GM12878 (cell line): Measurements from ENCODE around the gene WDR17. TPM values are rescaled to one million over a fixed set of nuclear protein-coding genes. Genes with fewer than 3 reads are reported as not detected.

Source experiments
- ATAC-seq: fragments of 200-7000 bp; cut with Tn5 transposase; 3 replicates; pipeline ENCODE4 v1.9.1; 2020; ENCODE audit warnings: mild to moderate bottlenecking, moderate library complexity
- BruUV-seq: library from RNA; stranded (reverse); fragments of 400-500 nt; replicated peaks from 2 replicates; lab custom pipeline; 2021; lab: Mats Ljungman, UMichigan
- CTCF ChIA-PET: fragments of 300-600 bp; sonication (Branson Sonifier 250); formaldehyde crosslinking; extraction: SDS; loops from one replicate; lab custom pipeline; 2021; ENCODE audit warnings: inconsistent platforms; lab: Yijun Ruan, JAX
- POLR2A ChIA-PET: fragments of 350-600 bp; formaldehyde crosslinking; extraction: SDS; loops from one replicate; lab custom pipeline; 2021; ENCODE audit warnings: inconsistent platforms; lab: Charles Lee
- RAD21 ChIA-PET: fragments of 300-600 bp; sonication (Branson Sonifier 250); formaldehyde crosslinking; loops from one replicate; lab custom pipeline; 2023; ENCODE audit warnings: antibody characterized with exemption; ENCODE audit not compliant: unreplicated experiment; lab: Charles Lee
- SMC1A ChIA-PET: fragments of 300-600 bp; sonication (Branson Sonifier 250); formaldehyde crosslinking; loops from one replicate; lab custom pipeline; 2023; ENCODE audit not compliant: unreplicated experiment, uncharacterized antibody; lab: Charles Lee
- DNase-seq: peaks from one replicate; pipeline ENCODE4 v3.0.0-alpha.2; 2011; ENCODE audit warnings: low read depth, low spot score
- FAIRE-seq: peaks from 3 replicates; lab custom pipeline; 2011; peaks lifted over from hg19 to GRCh38; lab: Jason Lieb, UNC
- H2AFZ ChIP-seq: 2 replicates; pipeline ENCODE4 v1.6.0; 2011; ENCODE audit warnings: low read depth, low read length, control low read depth; ENCODE audit not compliant: control insufficient read depth
- H3K27ac ChIP-seq: 2 replicates; pipeline ENCODE4 v1.5.1; 2011; ENCODE audit warnings: control low read depth; ENCODE audit not compliant: control insufficient read depth, insufficient read depth
- H3K27me3 ChIP-seq, 2 experiments: replicated peaks in 1 of 2; 2 replicates each; pipeline versions ENCODE4 v1.6.0 to v1.6.1; 2011; ENCODE audit warnings: low read length in 1 of 2; ENCODE audit not compliant: control insufficient read depth in 2 of 2, insufficient read depth in 2 of 2
- H3K36me3 ChIP-seq, 2 experiments: 2 replicates each; pipeline ENCODE4 v1.5.1; 2011; ENCODE audit warnings: low read length in 1 of 2; ENCODE audit not compliant: control insufficient read depth in 2 of 2, insufficient read depth in 2 of 2
- H3K4me1 ChIP-seq: 2 replicates; pipeline ENCODE4 v1.6.1; 2011; ENCODE audit warnings: mild to moderate bottlenecking, low read length, moderate library complexity, mixed read lengths; ENCODE audit not compliant: control insufficient read depth, insufficient read depth
- H3K4me2 ChIP-seq: 2 replicates; pipeline ENCODE4 v1.6.0; 2011; ENCODE audit warnings: control low read depth; ENCODE audit not compliant: control insufficient read depth, insufficient read depth
- H3K4me3 ChIP-seq: fragments of 200-600 bp; sonication (generic); 2 replicates; pipeline ENCODE4 v1.5.1; 2016
- H3K79me2 ChIP-seq: 2 replicates; pipeline ENCODE4 v1.6.0; 2011; ENCODE audit warnings: low read length; ENCODE audit not compliant: control insufficient read depth, insufficient read depth
- H3K9ac ChIP-seq: 2 replicates; pipeline ENCODE4 v1.8.0; 2011; ENCODE audit warnings: low read length, control low read depth, mixed read lengths; ENCODE audit not compliant: control insufficient read depth, insufficient read depth
- H3K9me3 ChIP-seq: replicated peaks from 3 replicates; pipeline ENCODE4 v1.5.1; 2011; ENCODE audit warnings: mild to moderate bottlenecking, low read length; ENCODE audit not compliant: control insufficient read depth, insufficient read depth
- H4K20me1 ChIP-seq: 2 replicates; pipeline ENCODE4 v1.6.0; 2011; ENCODE audit not compliant: control insufficient read depth, insufficient read depth
- BCL11A ChIP-seq: IDR thresholded peaks from 2 replicates; pipeline ENCODE4 v1.6.1; 2011; ENCODE audit warnings: low read depth, low read length
- CREM ChIP-seq: IDR thresholded peaks from 2 replicates; pipeline ENCODE4 v1.6.1; 2014; ENCODE audit warnings: antibody characterized with exemption, low read depth
- EP300 ChIP-seq, 2 experiments: fragments of 150-350 bp in 1 of 2; IDR thresholded peaks; 2 replicates each; pipeline ENCODE4 v1.6.1; 2011 to 2012; ENCODE audit warnings: low read depth in 2 of 2, low read length in 2 of 2, borderline replicate concordance in 1 of 2, improper control_type of control experiment in 1 of 2, inconsistent platforms in 1 of 2; ENCODE audit not compliant: control insufficient read depth in 1 of 2
- HDAC6 ChIP-seq: fragments of 200-600 bp; sonication (generic); IDR thresholded peaks from one replicate; pipeline ENCODE4 v1.8.0; 2017; ENCODE audit warnings: antibody characterized with exemption; ENCODE audit not compliant: unreplicated experiment
- IKZF2 ChIP-seq, 2 experiments: fragments of 450-650 bp; IDR thresholded peaks; 2 replicates each; pipeline ENCODE4 v1.6.1; 2017; ENCODE audit warnings: mild to moderate bottlenecking in 2 of 2, moderate library complexity in 2 of 2
- JUND ChIP-seq: IDR thresholded peaks from 2 replicates; pipeline ENCODE4 v1.6.1; 2012; ENCODE audit warnings: low read depth, mild to moderate bottlenecking, low read length, improper control_type of control experiment, moderate library complexity
- MEF2B ChIP-seq: fragments of 450-650 bp; IDR thresholded peaks from 2 replicates; pipeline ENCODE4 v1.6.1; 2018; ENCODE audit warnings: mild to moderate bottlenecking, moderate library complexity; ENCODE audit not compliant: partially characterized antibody, poor library complexity, severe bottlenecking
- NR2C1 ChIP-seq: fragments of 450-650 bp; IDR thresholded peaks from 2 replicates; pipeline ENCODE4 v1.6.1; 2017; ENCODE audit warnings: antibody characterized with exemption, mild to moderate bottlenecking, moderate library complexity
- NR2C2 ChIP-seq: IDR thresholded peaks from 2 replicates; pipeline ENCODE4 v1.6.1; 2011; ENCODE audit warnings: borderline replicate concordance, low read depth; ENCODE audit not compliant: control insufficient read depth, insufficient read length
- NRF1 ChIP-seq: conservative IDR thresholded peaks from 2 replicates; pipeline ENCODE4 v1.6.1; 2011; ENCODE audit warnings: mild to moderate bottlenecking, low read depth, low read length, improper control_type of control experiment
- PAX5 ChIP-seq: IDR thresholded peaks from 2 replicates; pipeline ENCODE4 v1.6.1; 2011; ENCODE audit warnings: low read depth, low read length, borderline replicate concordance
- SMAD5 ChIP-seq: IDR thresholded peaks from 2 replicates; pipeline ENCODE4 v1.6.1; 2016; ENCODE audit warnings: antibody characterized with exemption, low read depth
- SRF ChIP-seq, 2 experiments: IDR thresholded peaks; 2 replicates each; pipeline ENCODE4 v1.6.1; 2011; ENCODE audit warnings: low read depth in 2 of 2, low read length in 2 of 2, mild to moderate bottlenecking in 1 of 2, moderate library complexity in 1 of 2
- SUZ12 ChIP-seq: fragments of 200-600 bp; sonication (generic); IDR thresholded peaks from one replicate; pipeline ENCODE4 v1.6.1; 2018; ENCODE audit warnings: antibody characterized with exemption, mild to moderate bottlenecking; ENCODE audit not compliant: unreplicated experiment
- WGBS: methylation state at CpG from one replicate; pipeline ENCODE4 v1.1.6; 2016; ENCODE audit warnings: low lambda C conversion rate; ENCODE audit not compliant: insufficient replicate concordance, insufficient coverage; ENCODE audit errors: missing lambda C conversion rate; 5-methylcytosine and 5-hydroxymethylcytosine counted together
- in situ Hi-C: fragments of 300-500 bp; cut with MboI; formaldehyde crosslinking; loops from 9 replicates; pipeline ENCODE4 v1.14.3; 2018; ENCODE audit warnings: mixed read lengths
- intact Hi-C: fragments of 100-400 bp; cut with micrococcal nuclease; formaldehyde crosslinking; loops from one replicate; pipeline ENCODE4 v1.14.2; 2022; ENCODE audit not compliant: unreplicated experiment
- polyA plus RNA-seq, 11 experiments: library from polyadenylated mRNA; depleted of rRNA in 4 of 11; unstranded in 6 of 11; stranded (reverse) in 5 of 11; fragments of >200 nt; fragmentation: Nextera tagmentation in 4 of 11; fragmentation: Illumina TruSeq in 1 of 11; extraction: Ambion mirVana in 4 of 11; extraction: Trizol in 1 of 11; gene quantifications; 1 replicate in 1 of 11; 2 replicates in 10 of 11; pipeline versions ENCODE4 v1.2.1 to v1.2.3, GENCODE V29; 2011 to 2016; ENCODE audit warnings: inconsistent platforms in 2 of 11, missing spikeins in 2 of 11, low read depth in 1 of 11
- total RNA-seq, 4 experiments: library from RNA; depleted of rRNA in 3 of 4; stranded (reverse); fragments of >200 nt in 3 of 4; fragmentation: Illumina TruSeq in 1 of 4; extraction: Trizol in 1 of 4; gene quantifications; 2 replicates each; pipeline versions ENCODE4 v1.2.1 to v1.2.3, GENCODE V29; 2013 to 2021
- TF ChIP-seq, protein P1 (sequence below): IDR thresholded peaks from 2 replicates; pipeline ENCODE4 v1.6.1; 2011; ENCODE audit warnings: low read depth, mild to moderate bottlenecking, low read length, moderate library complexity, borderline replicate concordance; ENCODE audit errors: extremely low read depth
- TF ChIP-seq, protein P2 (sequence below): IDR thresholded peaks from 2 replicates; pipeline ENCODE4 v1.6.1; 2011; ENCODE audit warnings: borderline replicate concordance, low read depth, mild to moderate bottlenecking, moderate library complexity, mixed read lengths, low read length; ENCODE audit not compliant: insufficient read depth; ENCODE audit errors: extremely low read length
- TF ChIP-seq, protein P3 (sequence below): fragments of 150-350 bp; IDR thresholded peaks from 2 replicates; pipeline ENCODE4 v1.6.1; 2014; ENCODE audit warnings: mild to moderate bottlenecking, low read depth, low read length
- TF ChIP-seq, protein P4 (sequence below): fragments of 450-650 bp; IDR thresholded peaks from 2 replicates; pipeline ENCODE4 v1.6.1; 2017; ENCODE audit warnings: mild to moderate bottlenecking, moderate library complexity

Gene WDR17
- total and polyA plus RNA-seq, 10 of the 15 experiments (the other 5 are each of a cell fraction or from before 2014, with no cell fraction given) = 0.43 to 3.8 (median 2.8) TPM

DNA sequence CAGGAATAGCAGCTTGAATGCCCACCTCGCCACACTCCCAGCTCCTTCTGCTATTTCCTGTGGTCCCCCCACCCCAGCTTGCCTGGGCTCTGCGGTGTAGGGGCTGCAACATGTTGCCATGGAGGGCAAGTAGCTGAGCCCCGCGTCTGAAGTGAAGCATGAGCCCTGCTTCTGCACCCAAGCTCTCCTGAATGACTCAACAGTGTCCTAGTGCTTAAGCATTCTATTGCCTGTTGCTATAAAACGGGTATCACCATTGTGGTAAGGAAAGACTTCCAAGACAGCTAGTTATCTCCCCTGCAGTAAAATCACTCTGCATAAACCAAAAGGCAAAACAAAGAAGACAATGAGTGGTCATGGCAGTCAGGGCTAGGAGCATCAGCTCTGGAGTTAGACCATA, 161.1 kb downstream of the WDR17 start:
- ATAC-seq = no peak
- no peak for FAIRE-seq
- BruUV-seq = no TSS peak
- WGBS = 4% methylated on average over 5 of the region's 5 CpGs
- Histone ChIP-seq H3K4me3 (no peak overlapping the region), H3K9me3 (no peaks in the 10 kb centered on the region), H2AFZ (no peak overlapping the region; the same call in 1 of the 2 replicates), H3K4me1 (no peaks in the 10 kb centered on the region), H3K9ac (no peak overlapping the region), H4K20me1 (no peaks in the 10 kb centered on the region), H3K27me3 (no peaks in the 10 kb centered on the region), H3K36me3 (no peaks in the 10 kb centered on the region), H3K27ac (no peak overlapping the region), H3K4me2 (no peak overlapping the region), H3K79me2 (no peaks in the 10 kb centered on the region)
- DNase-seq = no peak
- intact Hi-C loops = no loop called here
- ChIA-PET CTCF (no interaction called here), POLR2A (interaction anchor here (0.5 kb wide), 1 partner anchor 15 kb away, joined by 3 read pairs; no protein-coding TSS in a partner anchor), RAD21 (no interaction called here), SMC1A (interaction anchor here (0.7 kb wide), 1 partner anchor 13 kb away, joined by 3 read pairs; no protein-coding TSS in a partner anchor)
- in situ Hi-C loops = no loop called here
- no peak for TF ChIP-seq MEF2B
- TF ChIP-seq, protein P1, sequence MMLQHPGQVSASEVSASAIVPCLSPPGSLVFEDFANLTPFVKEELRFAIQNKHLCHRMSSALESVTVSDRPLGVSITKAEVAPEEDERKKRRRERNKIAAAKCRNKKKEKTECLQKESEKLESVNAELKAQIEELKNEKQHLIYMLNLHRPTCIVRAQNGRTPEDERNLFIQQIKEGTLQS = no peak
- TF ChIP-seq, protein P2, sequence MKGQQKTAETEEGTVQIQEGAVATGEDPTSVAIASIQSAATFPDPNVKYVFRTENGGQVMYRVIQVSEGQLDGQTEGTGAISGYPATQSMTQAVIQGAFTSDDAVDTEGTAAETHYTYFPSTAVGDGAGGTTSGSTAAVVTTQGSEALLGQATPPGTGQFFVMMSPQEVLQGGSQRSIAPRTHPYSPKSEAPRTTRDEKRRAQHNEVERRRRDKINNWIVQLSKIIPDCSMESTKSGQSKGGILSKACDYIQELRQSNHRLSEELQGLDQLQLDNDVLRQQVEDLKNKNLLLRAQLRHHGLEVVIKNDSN = no peak
- no peak for TF ChIP-seq PAX5
- TF ChIP-seq NR2C1 = no peak
- TF ChIP-seq NR2C2 = no peak
- TF ChIP-seq NRF1 = no peak
- TF ChIP-seq, protein P3, sequence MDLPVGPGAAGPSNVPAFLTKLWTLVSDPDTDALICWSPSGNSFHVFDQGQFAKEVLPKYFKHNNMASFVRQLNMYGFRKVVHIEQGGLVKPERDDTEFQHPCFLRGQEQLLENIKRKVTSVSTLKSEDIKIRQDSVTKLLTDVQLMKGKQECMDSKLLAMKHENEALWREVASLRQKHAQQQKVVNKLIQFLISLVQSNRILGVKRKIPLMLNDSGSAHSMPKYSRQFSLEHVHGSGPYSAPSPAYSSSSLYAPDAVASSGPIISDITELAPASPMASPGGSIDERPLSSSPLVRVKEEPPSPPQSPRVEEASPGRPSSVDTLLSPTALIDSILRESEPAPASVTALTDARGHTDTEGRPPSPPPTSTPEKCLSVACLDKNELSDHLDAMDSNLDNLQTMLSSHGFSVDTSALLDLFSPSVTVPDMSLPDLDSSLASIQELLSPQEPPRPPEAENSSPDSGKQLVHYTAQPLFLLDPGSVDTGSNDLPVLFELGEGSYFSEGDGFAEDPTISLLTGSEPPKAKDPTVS = no peak
- TF ChIP-seq, protein P4, sequence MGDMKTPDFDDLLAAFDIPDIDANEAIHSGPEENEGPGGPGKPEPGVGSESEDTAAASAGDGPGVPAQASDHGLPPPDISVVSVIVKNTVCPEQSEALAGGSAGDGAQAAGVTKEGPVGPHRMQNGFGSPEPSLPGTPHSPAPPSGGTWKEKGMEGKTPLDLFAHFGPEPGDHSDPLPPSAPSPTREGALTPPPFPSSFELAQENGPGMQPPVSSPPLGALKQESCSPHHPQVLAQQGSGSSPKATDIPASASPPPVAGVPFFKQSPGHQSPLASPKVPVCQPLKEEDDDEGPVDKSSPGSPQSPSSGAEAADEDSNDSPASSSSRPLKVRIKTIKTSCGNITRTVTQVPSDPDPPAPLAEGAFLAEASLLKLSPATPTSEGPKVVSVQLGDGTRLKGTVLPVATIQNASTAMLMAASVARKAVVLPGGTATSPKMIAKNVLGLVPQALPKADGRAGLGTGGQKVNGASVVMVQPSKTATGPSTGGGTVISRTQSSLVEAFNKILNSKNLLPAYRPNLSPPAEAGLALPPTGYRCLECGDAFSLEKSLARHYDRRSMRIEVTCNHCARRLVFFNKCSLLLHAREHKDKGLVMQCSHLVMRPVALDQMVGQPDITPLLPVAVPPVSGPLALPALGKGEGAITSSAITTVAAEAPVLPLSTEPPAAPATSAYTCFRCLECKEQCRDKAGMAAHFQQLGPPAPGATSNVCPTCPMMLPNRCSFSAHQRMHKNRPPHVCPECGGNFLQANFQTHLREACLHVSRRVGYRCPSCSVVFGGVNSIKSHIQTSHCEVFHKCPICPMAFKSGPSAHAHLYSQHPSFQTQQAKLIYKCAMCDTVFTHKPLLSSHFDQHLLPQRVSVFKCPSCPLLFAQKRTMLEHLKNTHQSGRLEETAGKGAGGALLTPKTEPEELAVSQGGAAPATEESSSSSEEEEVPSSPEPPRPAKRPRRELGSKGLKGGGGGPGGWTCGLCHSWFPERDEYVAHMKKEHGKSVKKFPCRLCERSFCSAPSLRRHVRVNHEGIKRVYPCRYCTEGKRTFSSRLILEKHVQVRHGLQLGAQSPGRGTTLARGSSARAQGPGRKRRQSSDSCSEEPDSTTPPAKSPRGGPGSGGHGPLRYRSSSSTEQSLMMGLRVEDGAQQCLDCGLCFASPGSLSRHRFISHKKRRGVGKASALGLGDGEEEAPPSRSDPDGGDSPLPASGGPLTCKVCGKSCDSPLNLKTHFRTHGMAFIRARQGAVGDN = no peak
- TF ChIP-seq SUZ12 = no peak
- no peak for TF ChIP-seq BCL11A
- no peak for TF ChIP-seq JUND
- TF ChIP-seq IKZF2 (IDR thresholded peaks at IDR 0.05) = no peak
- no peak for TF ChIP-seq HDAC6
- no peak for TF ChIP-seq SMAD5
- no peak for TF ChIP-seq CREM
- no peak for TF ChIP-seq EP300 (IDR thresholded peaks at IDR 0.05; ENCODE audit: borderline replicate concordance in 1 of 2, control insufficient read depth in 1 of 2, low read depth in 2 of 2, low read length in 2 of 2)
- no peak for TF ChIP-seq SRF (IDR thresholded peaks at IDR 0.05; ENCODE audit: low read depth in 2 of 2, low read length in 2 of 2)
